ENCODE results near the gene KLHL21. TPM values are rescaled to one million over a fixed set of nuclear protein-coding genes. Genes with fewer than 3 reads are reported as not detected.

KLHL21 gene
- total RNA-seq, 1 experiment from 2014 or later: 17.6 TPM

GRCh38 chr1:6631058-6631457, 28.4 kb upstream of the KLHL21 start:
- ATAC-seq (no peak), DNase-seq (ENCODE audit: low spot score) (no peak)
- Mint-ChIP-seq H3K9me3 (no peaks in the 10 kb centered on the region), H3K27me3 (ENCODE audit: low read depth) (no peaks in the 10 kb centered on the region), H3K4me3 (no peak overlapping the region), H3K27ac (no peak overlapping the region), H3K36me3 (peaks cover 46% of the 10 kb centered on the region), H3K4me1 (peaks cover 6% of the 10 kb centered on the region)
- POLR2A ChIA-PET: no interaction called here
- TF ChIP-seq ATF1 (CRISPR knock-in tag; IDR thresholded peaks at IDR 0.05) (no peak), E2F4 (CRISPR knock-in tag; IDR thresholded peaks at IDR 0.05; ENCODE audit: borderline replicate concordance, low read depth) (no peak), ATF2 (CRISPR knock-in tag; IDR thresholded peaks at IDR 0.05; ENCODE audit: borderline replicate concordance, low read depth) (no peak), EMX1 (CRISPR knock-in tag; IDR thresholded peaks at IDR 0.05) (no peak), TEAD1 (CRISPR knock-in tag; IDR thresholded peaks at IDR 0.05) (no peak), SMAD3 (CRISPR knock-in tag; IDR thresholded peaks at IDR 0.05; ENCODE audit: borderline replicate concordance) (no peak), TEAD4 (CRISPR knock-in tag; IDR thresholded peaks at IDR 0.05) (no peak), USF2 (CRISPR knock-in tag; IDR thresholded peaks at IDR 0.05) (no peak), NR2C2 (CRISPR knock-in tag; IDR thresholded peaks at IDR 0.05) (no peak), PRRX2 (CRISPR knock-in tag; IDR thresholded peaks at IDR 0.05) (no peak), ZNF232 (CRISPR knock-in tag; IDR thresholded peaks at IDR 0.05) (no peak), HMGXB4 (CRISPR knock-in tag; IDR thresholded peaks at IDR 0.05) (no peak), GRHL2 (CRISPR knock-in tag; IDR thresholded peaks at IDR 0.05; ENCODE audit: insufficient replicate concordance, severe bottlenecking) (no peak), ZNF416 (CRISPR knock-in tag; IDR thresholded peaks at IDR 0.05) (no peak), GTF2I (CRISPR knock-in tag; conservative IDR thresholded peaks at IDR 0.05) (no peak), CDX4 (CRISPR knock-in tag; IDR thresholded peaks at IDR 0.05; ENCODE audit: borderline replicate concordance) (no peak)
- CTCF ChIA-PET: interaction anchor here (0.7 to 2.1 kb wide), 4 partner anchors 14 to 384 kb away, joined by 3 to 12 read pairs (median 4); no protein-coding TSS in a partner anchor

GRCh38 chr1:6630027-6630426, 27.4 kb upstream of the KLHL21 start:
- 0 out of 2 replicates have a peak overlapping the region, but pooled peaks have one; percentile 92 for H3K27ac Mint-ChIP-seq
- no peaks in the 10 kb centered on the region for H3K9me3 Mint-ChIP-seq
- ChIA-PET CTCF (interaction anchor here (0.5 to 1.4 kb wide), 4 partner anchors 17 to 383 kb away, joined by 3 to 6 read pairs (median 3); no protein-coding TSS in a partner anchor), POLR2A (no interaction called here)
- H3K36me3 Mint-ChIP-seq: peaks cover 41% of the 10 kb centered on the region
- peaks cover 8% of the 10 kb centered on the region for H3K4me1 Mint-ChIP-seq
- no peaks in the 10 kb centered on the region for H3K27me3 Mint-ChIP-seq (ENCODE audit: low read depth)
- ATAC-seq (no peak), DNase-seq (ENCODE audit: low spot score) (no peak)
- no peak overlapping the region for H3K4me3 Mint-ChIP-seq
- TF ChIP-seq ATF1 (CRISPR knock-in tag; IDR thresholded peaks at IDR 0.05) (no peak), ATF2 (CRISPR knock-in tag; IDR thresholded peaks at IDR 0.05; ENCODE audit: borderline replicate concordance, low read depth) (no peak), CBFB (CRISPR knock-in tag; IDR thresholded peaks at IDR 0.05; ENCODE audit: low read depth) (no peak), AR (CRISPR knock-in tag; IDR thresholded peaks at IDR 0.05) (no peak), HMGA2 (CRISPR knock-in tag; IDR thresholded peaks at IDR 0.05) (no peak), ZNF671 (CRISPR knock-in tag; IDR thresholded peaks at IDR 0.05) (no peak), NFE2L1 (CRISPR knock-in tag; IDR thresholded peaks at IDR 0.05) (no peak), AFF4 (CRISPR knock-in tag; IDR thresholded peaks at IDR 0.05; ENCODE audit: borderline replicate concordance) (no peak)

All from WTC11 (cell line).